HepG2 (cell line): ENCODE measurements around the gene TNFAIP8L3.

Experiments
- CHD4 ChIP-seq: fragments of 200-600 bp; sonication (generic); IDR thresholded peaks from 2 replicates; pipeline ENCODE4 v1.7.0; 2017; ENCODE audit warnings: mild to moderate bottlenecking, low read length, borderline replicate concordance
- SOX5 ChIP-seq: IDR thresholded peaks from 2 replicates; pipeline ENCODE4 v1.6.1; 2016; ENCODE audit warnings: borderline replicate concordance
- ZNF282 ChIP-seq: fragments of 450-650 bp; IDR thresholded peaks from 2 replicates; pipeline ENCODE4 v1.6.1; 2018; ENCODE audit not compliant: partially characterized antibody
- ZNF792 ChIP-seq: IDR thresholded peaks from 2 replicates; pipeline ENCODE4 v1.6.1; 2016
- TF ChIP-seq, protein P1 (sequence below): sonication (generic); formaldehyde crosslinking; IDR thresholded peaks from 2 replicates; pipeline ENCODE4 v1.4.0; 2020; ENCODE audit warnings: missing genetic modification reagents
- TF ChIP-seq, protein P2 (sequence below): sonication (generic); formaldehyde crosslinking; IDR thresholded peaks from 2 replicates; pipeline ENCODE4 v1.4.0; 2020; ENCODE audit warnings: missing genetic modification reagents

DNA sequence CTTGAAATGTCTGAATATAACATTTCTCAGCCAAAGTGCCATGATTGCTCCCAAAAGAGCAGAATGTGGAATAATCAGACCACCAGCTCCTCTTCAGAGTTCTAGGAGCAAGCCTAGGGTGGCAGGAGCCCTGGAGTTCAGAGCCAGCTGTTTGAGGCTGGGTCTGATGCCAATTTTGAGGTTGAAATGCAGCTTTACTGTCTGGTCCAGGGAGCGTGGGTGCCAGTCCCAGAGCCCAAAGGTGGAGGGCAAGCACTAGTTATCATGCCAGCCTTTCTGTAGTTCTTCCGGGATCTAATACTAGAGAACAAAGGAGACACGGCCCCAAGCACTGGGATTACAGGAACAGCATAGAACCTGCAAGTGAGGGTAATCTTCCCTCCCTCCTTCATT is 69.3 kb downstream of the TNFAIP8L3 start:
- TF ChIP-seq, protein P1, sequence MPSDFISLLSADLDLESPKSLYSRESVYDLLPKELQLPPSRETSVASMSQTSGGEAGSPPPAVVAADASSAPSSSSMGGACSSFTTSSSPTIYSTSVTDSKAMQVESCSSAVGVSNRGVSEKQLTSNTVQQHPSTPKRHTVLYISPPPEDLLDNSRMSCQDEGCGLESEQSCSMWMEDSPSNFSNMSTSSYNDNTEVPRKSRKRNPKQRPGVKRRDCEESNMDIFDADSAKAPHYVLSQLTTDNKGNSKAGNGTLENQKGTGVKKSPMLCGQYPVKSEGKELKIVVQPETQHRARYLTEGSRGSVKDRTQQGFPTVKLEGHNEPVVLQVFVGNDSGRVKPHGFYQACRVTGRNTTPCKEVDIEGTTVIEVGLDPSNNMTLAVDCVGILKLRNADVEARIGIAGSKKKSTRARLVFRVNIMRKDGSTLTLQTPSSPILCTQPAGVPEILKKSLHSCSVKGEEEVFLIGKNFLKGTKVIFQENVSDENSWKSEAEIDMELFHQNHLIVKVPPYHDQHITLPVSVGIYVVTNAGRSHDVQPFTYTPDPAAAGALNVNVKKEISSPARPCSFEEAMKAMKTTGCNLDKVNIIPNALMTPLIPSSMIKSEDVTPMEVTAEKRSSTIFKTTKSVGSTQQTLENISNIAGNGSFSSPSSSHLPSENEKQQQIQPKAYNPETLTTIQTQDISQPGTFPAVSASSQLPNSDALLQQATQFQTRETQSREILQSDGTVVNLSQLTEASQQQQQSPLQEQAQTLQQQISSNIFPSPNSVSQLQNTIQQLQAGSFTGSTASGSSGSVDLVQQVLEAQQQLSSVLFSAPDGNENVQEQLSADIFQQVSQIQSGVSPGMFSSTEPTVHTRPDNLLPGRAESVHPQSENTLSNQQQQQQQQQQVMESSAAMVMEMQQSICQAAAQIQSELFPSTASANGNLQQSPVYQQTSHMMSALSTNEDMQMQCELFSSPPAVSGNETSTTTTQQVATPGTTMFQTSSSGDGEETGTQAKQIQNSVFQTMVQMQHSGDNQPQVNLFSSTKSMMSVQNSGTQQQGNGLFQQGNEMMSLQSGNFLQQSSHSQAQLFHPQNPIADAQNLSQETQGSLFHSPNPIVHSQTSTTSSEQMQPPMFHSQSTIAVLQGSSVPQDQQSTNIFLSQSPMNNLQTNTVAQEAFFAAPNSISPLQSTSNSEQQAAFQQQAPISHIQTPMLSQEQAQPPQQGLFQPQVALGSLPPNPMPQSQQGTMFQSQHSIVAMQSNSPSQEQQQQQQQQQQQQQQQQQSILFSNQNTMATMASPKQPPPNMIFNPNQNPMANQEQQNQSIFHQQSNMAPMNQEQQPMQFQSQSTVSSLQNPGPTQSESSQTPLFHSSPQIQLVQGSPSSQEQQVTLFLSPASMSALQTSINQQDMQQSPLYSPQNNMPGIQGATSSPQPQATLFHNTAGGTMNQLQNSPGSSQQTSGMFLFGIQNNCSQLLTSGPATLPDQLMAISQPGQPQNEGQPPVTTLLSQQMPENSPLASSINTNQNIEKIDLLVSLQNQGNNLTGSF (CRISPR knock-in tag) = no peak
- TF ChIP-seq SOX5 (CRISPR knock-in tag) (no peak), ZNF792 (CRISPR knock-in tag) (no peak), CHD4 (no peak), ZNF282 (no peak)
- TF ChIP-seq, protein P2, sequence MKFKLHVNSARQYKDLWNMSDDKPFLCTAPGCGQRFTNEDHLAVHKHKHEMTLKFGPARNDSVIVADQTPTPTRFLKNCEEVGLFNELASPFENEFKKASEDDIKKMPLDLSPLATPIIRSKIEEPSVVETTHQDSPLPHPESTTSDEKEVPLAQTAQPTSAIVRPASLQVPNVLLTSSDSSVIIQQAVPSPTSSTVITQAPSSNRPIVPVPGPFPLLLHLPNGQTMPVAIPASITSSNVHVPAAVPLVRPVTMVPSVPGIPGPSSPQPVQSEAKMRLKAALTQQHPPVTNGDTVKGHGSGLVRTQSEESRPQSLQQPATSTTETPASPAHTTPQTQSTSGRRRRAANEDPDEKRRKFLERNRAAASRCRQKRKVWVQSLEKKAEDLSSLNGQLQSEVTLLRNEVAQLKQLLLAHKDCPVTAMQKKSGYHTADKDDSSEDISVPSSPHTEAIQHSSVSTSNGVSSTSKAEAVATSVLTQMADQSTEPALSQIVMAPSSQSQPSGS (CRISPR knock-in tag) = no peak
